GM21390 (cell line): ENCODE data around the gene NOM1.

Source experiments
- ATAC-seq: cut with Tn5 transposase; IDR thresholded peaks from one replicate; pipeline ENCODE4 v1.9.1; 2021; ENCODE audit not compliant: unreplicated experiment

Gene NOM1

DNA sequence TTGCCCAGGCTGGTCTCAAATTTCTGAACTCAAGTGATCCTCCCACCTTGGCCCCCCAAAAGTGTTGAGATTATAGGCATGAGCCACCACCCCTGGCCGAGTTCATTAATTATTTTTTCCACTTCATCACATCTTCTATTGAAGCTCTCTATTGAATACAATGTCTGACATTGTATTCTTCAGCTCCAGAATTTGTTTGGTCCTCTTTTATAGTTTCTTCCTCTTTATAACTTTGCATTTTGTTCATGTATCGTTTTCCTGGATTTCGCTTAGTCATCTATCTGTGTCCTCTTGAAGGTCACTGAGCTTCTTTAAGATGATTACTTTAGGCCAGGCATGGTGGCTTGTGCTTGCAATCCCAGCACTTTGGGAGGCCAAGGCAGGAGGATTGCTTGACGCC lies 30.2 kb downstream of the NOM1 start:
- no peak for ATAC-seq

DNA sequence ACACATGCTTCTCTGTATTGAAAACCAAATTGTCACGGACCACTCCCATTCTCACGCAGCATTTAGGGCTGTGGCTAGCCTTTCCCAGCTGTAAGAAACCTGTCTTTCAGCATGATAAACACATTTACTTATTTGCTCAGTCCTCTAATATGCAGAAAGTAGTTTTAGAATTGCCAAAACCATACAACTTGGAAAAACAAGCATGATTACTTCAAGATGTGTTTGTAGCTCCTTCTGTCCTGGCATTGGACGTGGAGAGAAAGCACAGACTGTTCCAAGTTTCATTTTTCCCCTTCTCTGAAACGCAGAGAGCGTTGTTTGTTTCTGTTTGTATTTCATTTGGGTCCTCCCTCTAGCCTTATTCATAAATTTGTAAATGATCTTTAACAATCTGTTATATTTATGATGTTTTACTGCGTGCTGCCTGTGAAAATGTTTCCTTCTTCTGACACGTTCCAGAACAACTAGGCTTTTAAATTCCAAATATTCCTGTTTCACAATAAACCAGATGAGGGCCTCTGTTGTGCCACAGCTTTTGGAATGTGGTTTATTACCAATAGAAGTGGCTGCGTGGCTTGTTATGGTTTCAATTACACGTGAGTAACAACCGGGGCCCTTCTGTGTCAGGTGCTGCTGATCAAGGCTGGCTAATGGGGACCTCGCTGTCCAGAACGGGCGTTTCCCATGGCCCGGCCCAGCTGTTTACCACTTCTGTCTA lies 34.8 kb downstream of the NOM1 start:
- ATAC-seq: no peak

DNA sequence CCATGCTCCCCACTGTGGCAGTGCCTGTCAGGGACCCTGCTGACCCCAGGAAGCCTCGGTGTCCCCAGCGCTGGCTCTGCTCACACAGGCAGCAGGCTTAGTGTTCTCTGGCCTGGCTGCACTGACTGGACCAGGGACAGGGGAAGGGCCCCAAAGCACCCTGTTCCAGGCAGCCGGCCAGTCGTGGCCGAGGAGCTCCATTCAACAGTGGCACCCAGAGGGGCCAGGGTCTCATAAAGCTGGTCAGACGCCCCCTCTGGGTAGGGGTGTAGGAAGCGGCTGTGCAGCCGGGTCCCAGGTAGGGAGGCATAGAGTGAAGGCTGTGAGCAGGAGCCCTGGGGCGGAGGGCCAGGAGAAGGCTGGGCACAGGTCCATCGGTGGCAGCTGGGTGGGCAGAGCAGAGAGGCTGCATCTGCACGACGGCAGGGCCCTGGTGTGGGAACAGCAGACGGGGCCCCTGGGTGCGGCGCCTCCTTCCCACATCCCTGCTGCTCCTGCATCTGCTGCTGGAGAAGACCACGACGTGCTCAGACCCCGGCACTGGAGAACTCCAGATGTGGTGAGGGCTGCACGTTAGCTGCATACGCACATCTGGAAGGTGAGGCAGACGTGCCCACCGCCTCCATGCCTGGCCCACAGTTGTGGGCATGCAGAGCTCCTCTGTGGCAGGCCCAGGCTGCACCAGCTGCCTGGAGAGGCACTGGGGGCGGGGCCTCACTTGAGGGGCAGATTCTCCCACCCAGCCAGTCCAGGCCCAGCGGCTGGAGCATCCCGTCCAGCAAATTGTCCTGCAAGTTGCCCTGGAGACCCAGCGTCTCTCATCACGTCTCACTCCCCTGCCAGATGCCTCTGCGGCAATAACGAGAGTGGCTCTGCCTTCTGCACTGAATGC lies 35.8 kb downstream of the NOM1 start:
- ATAC-seq: no peak

DNA sequence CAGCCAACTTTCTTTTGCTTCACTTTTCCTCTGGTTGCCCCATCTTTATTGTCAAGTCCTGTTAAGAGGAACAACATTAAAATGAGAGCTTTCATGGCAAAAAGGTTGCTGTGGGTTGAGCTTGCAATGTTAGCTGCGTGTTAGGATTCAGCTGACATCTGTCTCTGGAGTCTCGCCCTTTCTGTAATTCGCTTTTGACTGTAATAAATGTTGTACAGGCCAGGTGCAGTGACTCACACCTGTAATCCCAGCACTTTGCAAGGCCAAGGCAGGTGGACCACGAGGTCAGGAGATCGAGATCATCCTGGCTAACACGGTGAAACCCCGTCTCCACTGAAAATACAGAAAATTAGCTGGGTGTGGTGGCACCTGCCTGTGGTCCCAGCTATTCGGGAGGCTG lies 36.9 kb downstream of the NOM1 start:
- ATAC-seq: no peak

DNA sequence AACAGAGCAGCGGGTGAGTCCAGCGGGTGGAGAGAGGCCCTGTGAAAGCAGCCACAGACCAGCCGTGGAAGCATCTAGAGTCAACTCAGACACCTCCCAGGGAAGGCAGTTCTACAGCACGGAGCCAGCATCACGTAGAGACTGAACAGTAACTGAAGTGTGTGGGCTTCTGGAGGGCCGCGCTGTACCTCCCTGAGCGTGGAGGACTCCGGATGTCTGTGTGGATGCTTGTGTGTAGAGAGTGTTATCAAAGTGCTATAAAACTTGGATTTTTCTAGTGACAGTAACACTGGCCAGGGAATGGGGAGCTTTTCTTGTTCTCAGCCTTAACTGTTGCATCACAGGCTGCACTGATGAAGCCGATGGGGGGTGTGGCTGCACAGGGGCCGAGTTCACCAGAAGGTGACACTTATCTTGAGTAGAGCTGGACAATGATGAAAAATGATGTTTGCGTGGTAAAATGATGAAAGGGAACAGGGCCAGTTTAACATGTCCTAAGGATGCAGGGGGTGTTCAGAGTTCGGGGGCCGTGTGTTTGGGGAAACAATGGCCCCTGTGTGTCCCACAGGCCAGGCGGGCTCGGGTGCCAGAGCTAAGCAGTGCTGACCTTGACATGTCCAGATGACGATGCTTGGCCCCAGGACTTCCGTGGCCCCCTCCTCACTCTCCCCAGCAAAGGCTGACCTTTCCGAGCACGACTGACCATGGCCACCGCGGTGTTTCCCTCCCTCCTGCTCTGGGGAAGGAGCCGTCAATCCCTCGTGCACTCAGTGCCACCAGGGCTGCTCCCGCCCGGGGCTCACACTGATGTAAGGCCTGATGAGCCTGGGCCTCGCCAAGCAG lies 39.1 kb downstream of the NOM1 start:
- ATAC-seq: no peak

DNA sequence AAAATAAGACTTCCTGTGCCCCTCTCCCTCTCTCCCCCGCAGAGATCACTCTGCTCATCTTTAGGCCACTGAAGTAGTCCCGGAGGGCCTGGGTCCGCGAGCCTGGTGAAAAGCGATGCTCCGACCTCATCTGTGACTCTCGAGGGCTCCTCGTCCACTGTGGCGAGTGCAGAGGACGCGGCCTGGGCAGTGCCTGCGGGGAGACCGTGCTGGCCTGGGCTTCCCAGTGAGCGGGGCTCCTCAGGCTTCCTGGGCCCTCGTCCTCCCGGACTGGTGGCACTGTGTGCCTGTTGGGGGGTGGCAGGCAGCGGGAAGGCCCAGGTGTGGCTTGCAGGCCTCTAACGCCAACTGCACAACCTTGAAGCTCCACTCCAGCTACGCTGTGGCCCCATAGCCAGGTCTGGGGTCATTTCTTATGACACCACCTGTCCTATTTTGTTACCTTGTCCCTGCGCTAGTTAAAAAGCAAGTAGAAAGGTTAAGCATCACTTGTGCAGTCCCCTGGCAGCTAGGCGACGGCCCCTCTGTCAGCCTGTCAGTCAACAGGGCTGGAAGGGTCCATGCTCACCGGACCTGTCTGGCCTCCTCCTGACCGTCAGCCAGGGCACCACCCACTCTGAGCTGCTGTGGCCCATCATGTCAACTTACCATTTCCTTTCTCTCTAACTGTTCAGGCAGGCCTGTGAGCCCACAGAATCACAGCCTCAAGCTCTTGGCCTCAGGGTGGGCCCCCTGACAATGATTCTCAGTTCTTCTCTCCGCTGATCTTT lies 40.4 kb downstream of the NOM1 start:
- ATAC-seq: no peak

DNA sequence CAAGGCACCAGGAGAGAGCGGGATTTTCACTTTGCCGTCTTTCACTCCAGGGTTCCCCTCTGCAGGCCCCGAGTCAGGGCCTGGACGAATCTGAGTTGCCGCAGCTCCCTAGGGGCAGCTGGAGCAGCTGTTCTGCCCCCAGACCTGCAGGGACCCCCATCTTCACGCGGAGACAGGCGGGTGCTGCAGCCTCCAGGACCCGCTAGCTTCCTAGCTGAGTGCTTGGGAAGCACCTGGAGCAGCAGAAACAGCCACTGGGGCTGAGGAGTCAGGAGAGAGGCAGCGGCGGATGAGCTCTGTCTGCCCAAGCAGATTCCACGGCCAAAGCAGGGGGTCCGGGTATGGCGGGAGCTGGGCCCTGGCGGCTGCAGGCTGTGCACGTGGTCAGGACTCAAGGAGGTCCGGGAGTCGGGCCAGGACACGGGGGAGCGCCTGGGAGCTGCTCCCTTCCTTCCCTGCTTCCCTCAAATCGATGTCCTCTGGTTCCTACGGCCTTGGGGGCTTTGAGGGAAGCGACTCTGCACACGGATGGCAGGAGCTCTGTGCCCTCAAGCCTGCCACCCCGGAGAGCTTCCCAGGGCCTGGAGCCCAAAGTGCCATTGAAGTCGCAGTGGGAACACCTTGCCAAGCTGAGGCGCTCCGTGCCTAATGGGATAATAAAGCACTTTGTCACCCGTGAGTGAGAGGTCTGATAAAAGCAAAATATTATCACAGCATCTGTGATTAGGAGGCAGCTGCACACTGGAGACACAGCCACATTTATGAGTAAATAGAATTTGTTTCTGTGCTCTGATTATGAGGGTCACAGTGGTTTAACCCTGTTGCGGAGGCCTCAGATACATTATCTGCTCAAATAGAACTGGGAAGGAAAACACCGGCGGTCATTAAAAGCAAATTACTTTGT lies 43.8 kb downstream of the NOM1 start:
- no peak for ATAC-seq

DNA sequence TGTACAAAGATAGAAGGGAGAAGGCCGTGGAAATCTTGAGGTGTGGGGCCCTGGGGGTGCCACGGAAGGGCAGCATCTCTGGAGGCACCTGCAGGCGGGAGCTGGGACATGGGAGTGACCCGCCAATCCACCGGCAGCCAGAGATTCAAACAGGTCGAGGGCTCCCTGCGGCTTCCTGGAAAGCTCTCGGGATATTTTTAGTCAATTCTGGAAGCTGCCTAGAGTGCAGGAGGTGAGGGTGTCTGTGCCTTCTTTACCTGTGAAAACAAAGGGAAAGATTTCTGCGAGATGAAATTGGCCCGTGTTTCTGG lies 44.4 kb downstream of the NOM1 start:
- ATAC-seq: no peak

DNA sequence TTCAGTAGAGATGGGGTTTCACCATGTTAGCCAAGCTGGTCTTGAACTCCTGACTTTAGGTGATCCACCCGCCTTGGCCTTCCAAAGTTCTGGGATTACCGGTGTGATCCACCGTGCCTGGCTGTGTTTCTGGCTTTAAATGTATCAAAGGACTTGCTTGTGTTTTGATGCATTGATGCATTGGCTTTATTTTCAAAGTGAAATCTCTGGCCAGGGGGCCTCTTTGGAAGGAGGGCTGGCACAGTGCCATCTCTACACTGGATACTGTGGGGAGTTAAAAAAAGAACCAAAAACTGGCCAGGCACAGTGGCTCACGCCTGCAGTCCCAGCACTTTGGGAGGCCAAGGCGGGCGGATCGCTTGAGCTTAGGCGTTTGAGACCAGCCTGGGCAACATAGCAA lies 44.9 kb downstream of the NOM1 start:
- ATAC-seq: no peak

DNA sequence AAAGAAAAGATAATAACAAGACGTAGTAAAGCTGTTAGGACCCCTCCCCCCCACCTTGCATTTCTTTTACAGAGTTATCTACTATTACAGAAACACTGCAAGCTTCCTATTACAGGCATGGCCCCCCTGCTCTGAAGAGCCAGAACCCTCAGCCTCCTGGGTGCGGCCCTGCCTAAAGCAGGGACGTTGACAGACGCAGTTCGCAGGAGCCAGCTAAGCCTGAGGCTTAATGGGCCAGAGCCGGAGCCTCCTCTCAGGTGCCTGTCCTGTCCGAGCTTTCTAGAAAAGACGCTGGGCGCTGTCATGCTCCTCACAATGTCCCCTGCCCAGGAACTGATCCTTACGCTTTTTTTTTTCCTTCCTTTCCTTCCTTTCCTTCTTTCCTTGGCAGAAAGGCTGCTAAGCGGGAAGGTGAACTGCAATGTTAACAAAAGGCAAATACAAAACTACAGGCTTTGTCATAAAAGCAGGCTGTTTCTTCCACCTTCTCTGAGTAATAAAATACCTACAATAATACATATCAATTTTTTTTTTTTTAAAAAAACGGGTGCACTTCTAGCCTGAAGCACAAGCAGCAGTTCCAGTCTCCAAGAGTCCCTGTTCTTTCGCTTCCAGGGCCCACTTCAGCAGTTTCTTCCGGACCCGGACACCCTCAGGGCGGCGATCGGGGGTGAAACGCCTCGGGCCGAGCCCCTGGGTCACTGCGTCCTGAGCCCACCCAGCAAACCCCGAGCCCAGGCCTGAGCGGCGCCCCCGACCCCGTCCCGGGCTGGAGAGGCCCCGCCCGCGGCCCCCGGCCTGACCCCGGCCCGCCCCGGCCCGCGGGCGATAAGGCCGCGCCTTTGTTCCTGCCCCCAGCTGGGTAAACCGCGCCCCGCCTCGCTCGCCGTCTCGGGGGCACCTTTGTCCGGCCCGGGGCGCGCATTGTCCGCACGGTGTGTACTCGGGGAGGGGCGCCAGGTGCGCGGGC lies 49.8 kb downstream of the NOM1 start:
- no peak for ATAC-seq

DNA sequence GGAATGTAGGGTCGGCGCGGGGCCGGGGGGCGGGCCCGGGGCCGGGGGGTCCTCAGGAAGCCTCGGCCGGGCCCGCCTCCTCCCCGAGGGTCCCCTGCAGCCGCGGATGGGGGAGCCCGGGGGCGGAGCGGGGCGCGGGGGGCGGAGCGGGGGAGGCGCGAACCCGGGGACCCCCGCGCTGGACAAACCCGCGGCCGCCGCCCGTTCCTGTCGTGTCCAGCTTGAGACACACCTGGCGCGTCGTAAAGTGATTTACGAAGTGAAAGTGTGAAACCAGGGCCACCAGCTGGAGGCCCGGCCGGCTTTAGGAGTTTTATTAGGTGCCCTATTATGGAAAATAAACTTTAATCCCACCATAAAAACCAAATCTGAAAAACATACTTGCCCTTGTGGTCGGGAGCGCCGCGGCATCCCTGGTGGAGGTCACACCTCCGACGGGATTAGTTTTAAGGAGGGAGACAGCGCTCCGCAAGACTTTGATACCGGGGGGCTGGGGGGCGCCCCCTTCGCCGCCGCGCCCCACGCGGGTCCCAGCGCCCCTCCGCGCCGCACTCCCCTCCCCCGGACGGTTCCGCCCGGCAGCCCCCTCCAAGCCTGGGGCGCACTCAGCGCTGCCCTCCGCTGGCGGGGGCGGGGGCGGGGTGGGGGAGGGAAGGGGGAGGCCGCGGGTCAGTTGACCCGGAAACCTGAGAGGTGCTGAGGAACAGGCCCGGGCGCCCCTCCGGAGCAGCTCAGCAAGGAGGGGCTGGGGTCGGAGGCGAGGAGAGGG lies 50.6 kb downstream of the NOM1 start:
- ATAC-seq: no peak

DNA sequence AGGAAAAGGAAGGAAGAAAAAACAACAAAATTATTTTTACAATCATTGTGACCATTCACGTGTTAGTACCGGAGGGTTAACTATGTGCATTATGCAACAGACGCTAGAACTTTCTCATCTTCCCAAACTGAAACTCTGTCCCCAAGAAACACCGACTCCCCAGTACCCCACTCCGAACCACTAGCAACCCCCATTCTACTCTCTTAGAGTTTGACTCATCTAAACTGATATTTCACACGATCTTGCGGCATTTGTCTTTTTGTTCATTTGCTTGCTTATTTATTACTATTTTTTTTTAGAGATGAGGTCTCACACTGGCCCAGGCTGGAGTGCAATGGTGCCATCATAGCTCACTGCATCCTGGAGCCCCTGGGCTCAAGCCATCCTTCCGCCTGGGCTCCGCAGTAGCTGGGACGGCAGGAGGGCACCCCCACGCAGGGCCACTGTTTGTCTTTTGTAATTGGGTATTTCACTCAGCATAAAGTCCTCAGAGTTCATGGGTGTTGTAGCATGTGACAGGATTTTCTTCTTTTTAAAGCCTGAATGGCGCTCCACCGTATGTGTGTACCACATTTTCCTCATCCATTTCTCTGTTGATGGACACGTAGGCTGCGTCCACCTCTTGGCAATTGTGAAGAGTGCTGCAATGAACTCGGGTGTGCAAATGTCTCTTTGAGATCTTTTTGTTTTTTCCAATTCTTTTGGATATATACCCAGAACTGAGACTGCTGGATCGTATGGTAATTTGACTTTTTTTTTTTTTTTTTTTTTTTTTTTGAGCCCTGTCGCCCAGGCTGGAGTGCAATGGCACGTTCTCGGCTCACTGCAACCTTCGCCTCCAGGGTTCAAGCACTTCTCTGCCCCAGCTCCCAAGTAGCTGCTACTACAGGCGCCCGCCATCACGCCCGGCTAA lies 51.5 kb downstream of the NOM1 start:
- ATAC-seq: no peak

DNA sequence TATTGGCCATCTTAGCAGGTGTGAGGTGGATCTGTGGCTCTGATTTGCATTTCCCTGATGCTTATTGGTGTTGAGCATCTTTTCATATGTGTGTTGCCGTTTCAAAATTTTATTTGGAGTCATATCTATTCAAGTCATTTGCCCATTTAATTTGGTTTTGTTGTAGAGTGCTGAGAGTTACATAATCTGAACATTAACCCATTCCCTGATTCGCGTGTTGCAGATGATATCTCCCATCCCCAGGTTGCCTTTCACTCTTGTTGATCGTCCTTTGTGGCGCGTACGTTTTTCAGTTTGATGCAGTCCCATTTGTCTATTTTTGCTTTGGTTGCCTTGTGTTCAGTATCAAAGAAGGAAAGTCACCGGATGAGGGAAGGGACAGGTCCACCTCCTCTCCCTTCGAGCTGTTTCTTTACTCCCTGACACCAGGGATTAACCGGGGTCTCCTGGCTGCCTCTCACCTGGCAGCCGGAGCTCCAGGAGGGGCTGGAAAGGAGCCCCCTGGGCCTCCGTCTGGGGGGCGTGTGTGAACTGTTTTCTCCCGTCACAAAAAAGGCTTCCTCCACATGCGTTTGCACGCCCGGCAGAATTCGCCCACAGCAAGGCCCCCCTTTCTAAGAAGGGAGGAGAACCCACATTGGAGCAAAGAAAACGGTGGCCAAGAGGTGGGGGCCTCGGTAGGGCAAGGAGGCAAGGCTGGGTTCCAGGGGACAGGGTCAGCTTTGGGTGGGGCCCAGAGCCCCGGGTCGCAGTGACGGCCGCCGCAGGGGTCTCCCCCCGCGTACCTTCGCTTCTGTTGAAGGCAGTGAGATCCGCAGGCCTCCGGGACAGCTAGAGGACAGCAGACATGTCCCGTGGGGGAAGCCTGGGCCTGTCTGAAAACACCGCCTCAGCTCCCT lies 52.7 kb downstream of the NOM1 start:
- ATAC-seq: no peak

DNA sequence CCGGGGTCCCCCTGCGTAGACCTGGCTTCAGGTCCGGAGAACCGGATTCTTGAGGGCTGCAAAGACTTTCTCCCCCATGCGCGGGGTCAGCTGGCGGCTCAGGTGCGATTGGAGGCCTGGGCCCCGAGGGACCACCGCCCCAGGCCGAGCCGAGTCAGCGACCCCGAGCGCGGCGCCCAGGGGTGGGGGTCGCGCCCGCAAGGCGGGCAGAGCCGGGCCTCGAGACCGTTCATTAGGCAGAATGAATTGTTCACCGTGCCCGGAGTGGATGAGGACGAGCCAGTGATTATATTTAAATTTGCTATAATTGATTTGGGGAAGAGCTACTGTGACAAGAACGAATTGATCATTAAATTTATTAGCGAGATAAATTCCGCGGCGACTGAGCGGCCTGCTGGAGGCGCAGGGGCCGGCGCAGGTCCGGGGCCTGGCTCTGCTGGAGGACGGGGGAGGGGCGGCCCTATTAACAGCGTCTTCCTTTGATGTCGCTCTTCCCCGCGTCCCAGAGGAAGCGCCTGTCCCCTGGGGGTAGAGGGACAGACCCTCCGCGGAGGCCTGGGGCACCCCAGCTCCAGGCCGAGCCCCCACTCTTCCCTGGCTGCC lies 53.4 kb downstream of the NOM1 start:
- ATAC-seq: no peak

DNA sequence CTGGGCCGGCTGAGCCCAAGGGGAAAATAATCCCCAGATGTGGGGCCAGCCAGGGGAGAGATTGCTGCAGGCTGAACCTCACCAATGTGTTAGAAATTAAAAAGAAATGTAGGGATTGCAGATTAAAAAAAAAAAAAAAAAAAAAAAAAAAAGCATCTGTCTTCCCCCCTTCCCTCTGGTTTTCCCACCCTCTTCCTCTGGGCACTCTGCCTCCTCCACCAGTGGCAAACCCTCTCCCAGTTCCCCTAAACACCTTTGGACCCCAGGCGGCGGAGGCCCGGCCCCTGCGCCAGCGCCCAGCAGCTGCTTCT lies 53.9 kb downstream of the NOM1 start:
- ATAC-seq: no peak
